DOHH2 (cell line): ENCODE results near the gene ESF1.

Experiments
- H3F3A ChIP-seq: fragments of 200-600 bp; sonication (generic), shearing (Covaris generic); 2 replicates; pipeline ENCODE4 v1.6.0; 2016; ENCODE audit warnings: antibody characterized with exemption, mild to moderate bottlenecking; ENCODE audit not compliant: control insufficient read depth, insufficient read depth
- H3K27ac ChIP-seq: fragments of 200-600 bp; sonication (generic); 2 replicates; pipeline ENCODE4 v1.5.1; 2014; ENCODE audit warnings: low read depth, mild to moderate bottlenecking, low read length, moderate library complexity
- H3K27me3 ChIP-seq: fragments of 200-600 bp; sonication (generic); 2 replicates; pipeline ENCODE4 v1.6.1; 2014; ENCODE audit warnings: mild to moderate bottlenecking, low read length, mixed read lengths; ENCODE audit not compliant: control insufficient read depth
- H3K36me3 ChIP-seq: fragments of 200-600 bp; sonication (generic); 2 replicates; pipeline ENCODE4 v1.6.1; 2014; ENCODE audit warnings: mild to moderate bottlenecking, low read length, moderate library complexity, mixed read lengths; ENCODE audit not compliant: control insufficient read depth
- H3K4me1 ChIP-seq: fragments of 200-600 bp; sonication (generic); 2 replicates; pipeline ENCODE4 v1.6.1; 2014; ENCODE audit warnings: mild to moderate bottlenecking, low read length, mixed read lengths; ENCODE audit not compliant: control insufficient read depth
- H3K4me2 ChIP-seq: fragments of 200-600 bp; sonication (generic); 2 replicates; pipeline ENCODE4 v1.6.0; 2014; ENCODE audit warnings: mild to moderate bottlenecking, low read length, moderate library complexity
- H3K4me3 ChIP-seq: fragments of 200-600 bp; sonication (generic); 2 replicates; pipeline ENCODE4 v1.5.1; 2014; ENCODE audit warnings: mild to moderate bottlenecking, low read length, mixed read lengths
- H3K79me2 ChIP-seq: fragments of 200-600 bp; sonication (generic); 2 replicates; pipeline ENCODE4 v1.6.1; 2014; ENCODE audit warnings: mild to moderate bottlenecking, low read length, mixed read lengths; ENCODE audit not compliant: control insufficient read depth
- H3K9me2 ChIP-seq: fragments of 200-600 bp; sonication (generic); replicated peaks from 2 replicates; pipeline ENCODE4 v1.6.1; 2014; ENCODE audit warnings: mild to moderate bottlenecking, low read length, mixed read lengths; ENCODE audit not compliant: control insufficient read depth
- H3K9me3 ChIP-seq: fragments of 200-600 bp; sonication (generic); 2 replicates; pipeline ENCODE4 v1.6.1; 2014; ENCODE audit warnings: antibody characterized with exemption, low read length, mixed read lengths; ENCODE audit not compliant: control insufficient read depth, insufficient read depth
- H4K20me1 ChIP-seq: fragments of 200-600 bp; sonication (generic); 2 replicates; pipeline ENCODE4 v1.6.0; 2014; ENCODE audit warnings: low read depth, mild to moderate bottlenecking, antibody characterized with exemption, low read length, moderate library complexity; ENCODE audit not compliant: control insufficient read depth, insufficient read depth
- EZH2phosphoT487 ChIP-seq: fragments of 200-600 bp; sonication (generic); IDR thresholded peaks from 2 replicates; pipeline ENCODE4 v1.6.1; 2017; ENCODE audit warnings: borderline replicate concordance, mild to moderate bottlenecking, antibody characterized with exemption, low read length, moderate library complexity, mixed read lengths
- TF ChIP-seq, protein P1 (sequence below): fragments of 200-600 bp; sonication (generic); IDR thresholded peaks from one replicate; pipeline ENCODE4 v1.5.1; 2014; ENCODE audit warnings: antibody characterized with exemption, mild to moderate bottlenecking, low read depth, low read length; ENCODE audit not compliant: poor library complexity, severe bottlenecking

ESF1 gene

GRCh38 chr20:13758884-13759283, 25.8 kb downstream of the ESF1 start:
- no peak overlapping the region for H3K4me3 ChIP-seq
- H3K4me2 ChIP-seq, result no peak overlapping the region
- H3K9me3 ChIP-seq, result no peaks in the 10 kb centered on the region
- TF ChIP-seq, protein P1, sequence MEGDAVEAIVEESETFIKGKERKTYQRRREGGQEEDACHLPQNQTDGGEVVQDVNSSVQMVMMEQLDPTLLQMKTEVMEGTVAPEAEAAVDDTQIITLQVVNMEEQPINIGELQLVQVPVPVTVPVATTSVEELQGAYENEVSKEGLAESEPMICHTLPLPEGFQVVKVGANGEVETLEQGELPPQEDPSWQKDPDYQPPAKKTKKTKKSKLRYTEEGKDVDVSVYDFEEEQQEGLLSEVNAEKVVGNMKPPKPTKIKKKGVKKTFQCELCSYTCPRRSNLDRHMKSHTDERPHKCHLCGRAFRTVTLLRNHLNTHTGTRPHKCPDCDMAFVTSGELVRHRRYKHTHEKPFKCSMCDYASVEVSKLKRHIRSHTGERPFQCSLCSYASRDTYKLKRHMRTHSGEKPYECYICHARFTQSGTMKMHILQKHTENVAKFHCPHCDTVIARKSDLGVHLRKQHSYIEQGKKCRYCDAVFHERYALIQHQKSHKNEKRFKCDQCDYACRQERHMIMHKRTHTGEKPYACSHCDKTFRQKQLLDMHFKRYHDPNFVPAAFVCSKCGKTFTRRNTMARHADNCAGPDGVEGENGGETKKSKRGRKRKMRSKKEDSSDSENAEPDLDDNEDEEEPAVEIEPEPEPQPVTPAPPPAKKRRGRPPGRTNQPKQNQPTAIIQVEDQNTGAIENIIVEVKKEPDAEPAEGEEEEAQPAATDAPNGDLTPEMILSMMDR, result no peak
- TF ChIP-seq EZH2phosphoT487, result no peak
- H3K27me3 ChIP-seq, result no peaks in the 10 kb centered on the region
- no peak overlapping the region for H3K27ac ChIP-seq
- no peaks in the 10 kb centered on the region for H4K20me1 ChIP-seq
- H3K36me3 ChIP-seq, result peaks cover 48% of the 10 kb centered on the region
- no peaks in the 10 kb centered on the region for H3F3A ChIP-seq
- no peaks in the 10 kb centered on the region for H3K4me1 ChIP-seq
- no peaks in the 10 kb centered on the region for H3K79me2 ChIP-seq
- H3K9me2 ChIP-seq, result no peaks in the 10 kb centered on the region

DNA sequence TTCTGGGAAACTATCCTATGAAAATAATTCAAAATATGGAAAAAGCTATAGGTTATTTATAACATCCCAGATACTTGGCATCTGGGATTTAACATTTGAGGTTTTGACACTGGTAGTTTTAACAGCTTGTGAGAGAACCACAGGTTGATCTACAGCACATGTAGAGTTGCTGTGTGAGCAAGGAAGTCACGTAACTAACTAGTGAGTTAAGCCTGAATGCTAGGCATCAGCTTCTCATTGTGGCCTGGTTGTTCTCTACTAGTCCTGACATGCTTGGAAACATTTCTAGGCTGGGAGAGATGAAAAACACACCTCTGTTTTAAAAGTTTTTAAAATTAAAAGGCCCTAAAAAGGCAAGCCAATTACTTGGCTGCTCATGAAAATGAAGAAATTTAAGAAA, 28.2 kb downstream of the ESF1 start:
- no peak overlapping the region for H3K27ac ChIP-seq
- no peak for TF ChIP-seq EZH2phosphoT487
- TF ChIP-seq, protein P1, result no peak
- H3K79me2 ChIP-seq, result no peaks in the 10 kb centered on the region
- no peaks in the 10 kb centered on the region for H3K9me3 ChIP-seq
- no peaks in the 10 kb centered on the region for H3K9me2 ChIP-seq
- no peak overlapping the region for H3K4me3 ChIP-seq
- no peaks in the 10 kb centered on the region for H3K27me3 ChIP-seq
- H4K20me1 ChIP-seq, result no peaks in the 10 kb centered on the region
- no peaks in the 10 kb centered on the region for H3K4me1 ChIP-seq
- no peaks in the 10 kb centered on the region for H3F3A ChIP-seq
- no peak overlapping the region for H3K4me2 ChIP-seq
- peaks cover 37% of the 10 kb centered on the region for H3K36me3 ChIP-seq

- Histone ChIP-seq H3K36me3 (peaks cover 37% of the 10 kb centered on the region), H3F3A (no peaks in the 10 kb centered on the region), H3K4me3 (no peak overlapping the region), H3K4me2 (no peak overlapping the region), H3K4me1 (no peaks in the 10 kb centered on the region), H3K79me2 (no peaks in the 10 kb centered on the region), H4K20me1 (no peaks in the 10 kb centered on the region), H3K27me3 (no peaks in the 10 kb centered on the region), H3K9me3 (no peaks in the 10 kb centered on the region), H3K9me2 (no peaks in the 10 kb centered on the region), H3K27ac (no peak overlapping the region)
- TF ChIP-seq EZH2phosphoT487, result no peak
- TF ChIP-seq, protein P1, result no peak
These were observed 28.9 kb downstream of the ESF1 start for GRCh38 chr20:13755809-13756208.
